AG09319 (cell line): Measurements from ENCODE around the gene PLA1A.
"Not testable (repeated sequence)": the region's sequence is repeated elsewhere in the genome, so short reads cannot be mapped to it uniquely, and the experiment has no call there.

Experiments
- DNase-seq: peaks from one replicate; pipeline ENCODE4 v3.0.0-alpha.2; 2010; ENCODE audit warnings: low read depth; ENCODE audit errors: extremely low read depth
- TF ChIP-seq, protein P1 (sequence below): IDR thresholded peaks from 2 replicates; pipeline ENCODE4 v1.5.1; 2011; ENCODE audit warnings: low read depth, mild to moderate bottlenecking, inconsistent platforms, low read length, moderate library complexity

Gene PLA1A, protein sequence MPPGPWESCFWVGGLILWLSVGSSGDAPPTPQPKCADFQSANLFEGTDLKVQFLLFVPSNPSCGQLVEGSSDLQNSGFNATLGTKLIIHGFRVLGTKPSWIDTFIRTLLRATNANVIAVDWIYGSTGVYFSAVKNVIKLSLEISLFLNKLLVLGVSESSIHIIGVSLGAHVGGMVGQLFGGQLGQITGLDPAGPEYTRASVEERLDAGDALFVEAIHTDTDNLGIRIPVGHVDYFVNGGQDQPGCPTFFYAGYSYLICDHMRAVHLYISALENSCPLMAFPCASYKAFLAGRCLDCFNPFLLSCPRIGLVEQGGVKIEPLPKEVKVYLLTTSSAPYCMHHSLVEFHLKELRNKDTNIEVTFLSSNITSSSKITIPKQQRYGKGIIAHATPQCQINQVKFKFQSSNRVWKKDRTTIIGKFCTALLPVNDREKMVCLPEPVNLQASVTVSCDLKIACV

DNA sequence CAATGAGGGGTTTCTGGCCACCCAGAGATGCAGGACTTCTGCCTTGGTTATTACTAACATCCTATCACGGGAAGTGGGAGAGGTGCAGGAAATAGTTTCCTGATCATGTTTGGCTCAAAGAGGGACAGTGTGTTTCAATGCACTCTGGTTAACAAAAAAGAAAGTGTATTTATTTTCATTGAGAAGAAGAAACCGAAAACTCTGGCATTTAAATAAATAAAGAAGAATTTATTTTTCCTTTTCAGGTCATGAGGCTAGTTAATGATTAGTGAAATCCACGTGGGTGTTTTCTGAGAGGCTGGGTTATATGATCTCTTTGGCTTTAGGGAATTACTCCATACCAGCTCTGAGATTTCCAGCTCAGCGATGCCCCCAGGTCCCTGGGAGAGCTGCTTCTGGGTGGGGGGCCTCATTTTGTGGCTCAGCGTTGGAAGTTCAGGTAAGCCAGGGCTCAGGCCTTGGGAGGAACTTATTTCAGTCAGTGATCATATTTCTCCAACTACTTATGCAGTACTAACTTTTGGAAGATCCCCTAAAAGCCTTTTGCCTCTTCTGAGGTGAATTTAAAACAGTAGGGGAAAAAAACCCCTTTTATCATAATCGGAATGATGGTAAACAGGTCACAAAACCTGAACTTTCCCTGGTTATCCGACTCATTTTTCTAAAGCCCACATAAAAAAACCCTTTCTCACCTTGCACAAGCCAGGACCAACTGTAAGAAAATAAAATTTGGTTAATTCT, at the start of gene PLA1A:
TSS of gene PLA1A (plus strand) at position 338 of the 741 bp plus-strand sequence. CDS start at position 367, 29 bp downstream.
- DNase-seq = no peak
- TF ChIP-seq, protein P1, sequence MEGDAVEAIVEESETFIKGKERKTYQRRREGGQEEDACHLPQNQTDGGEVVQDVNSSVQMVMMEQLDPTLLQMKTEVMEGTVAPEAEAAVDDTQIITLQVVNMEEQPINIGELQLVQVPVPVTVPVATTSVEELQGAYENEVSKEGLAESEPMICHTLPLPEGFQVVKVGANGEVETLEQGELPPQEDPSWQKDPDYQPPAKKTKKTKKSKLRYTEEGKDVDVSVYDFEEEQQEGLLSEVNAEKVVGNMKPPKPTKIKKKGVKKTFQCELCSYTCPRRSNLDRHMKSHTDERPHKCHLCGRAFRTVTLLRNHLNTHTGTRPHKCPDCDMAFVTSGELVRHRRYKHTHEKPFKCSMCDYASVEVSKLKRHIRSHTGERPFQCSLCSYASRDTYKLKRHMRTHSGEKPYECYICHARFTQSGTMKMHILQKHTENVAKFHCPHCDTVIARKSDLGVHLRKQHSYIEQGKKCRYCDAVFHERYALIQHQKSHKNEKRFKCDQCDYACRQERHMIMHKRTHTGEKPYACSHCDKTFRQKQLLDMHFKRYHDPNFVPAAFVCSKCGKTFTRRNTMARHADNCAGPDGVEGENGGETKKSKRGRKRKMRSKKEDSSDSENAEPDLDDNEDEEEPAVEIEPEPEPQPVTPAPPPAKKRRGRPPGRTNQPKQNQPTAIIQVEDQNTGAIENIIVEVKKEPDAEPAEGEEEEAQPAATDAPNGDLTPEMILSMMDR = no peak

DNA sequence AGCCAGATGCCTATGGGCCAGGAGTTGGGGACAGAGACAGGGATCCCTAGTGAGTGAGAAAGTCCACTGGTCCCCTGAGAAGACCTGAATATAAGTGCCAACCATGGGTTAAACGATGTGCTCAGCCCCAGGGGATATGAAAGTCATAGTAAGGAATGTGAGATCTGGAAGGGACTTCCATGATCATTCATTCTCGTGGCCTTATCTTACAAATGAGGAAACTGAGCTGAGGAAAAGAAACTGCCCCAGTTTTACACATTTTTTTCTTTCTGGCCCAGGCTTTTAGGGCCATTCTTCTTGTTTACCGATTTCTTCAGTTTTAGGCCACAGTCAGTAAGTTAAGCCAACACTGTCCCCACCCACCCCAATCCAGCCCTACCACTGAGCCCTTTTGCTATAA, 49.3 kb upstream of the PLA1A start:
- TF ChIP-seq, protein P1 = no peak
- no peak for DNase-seq

DNA sequence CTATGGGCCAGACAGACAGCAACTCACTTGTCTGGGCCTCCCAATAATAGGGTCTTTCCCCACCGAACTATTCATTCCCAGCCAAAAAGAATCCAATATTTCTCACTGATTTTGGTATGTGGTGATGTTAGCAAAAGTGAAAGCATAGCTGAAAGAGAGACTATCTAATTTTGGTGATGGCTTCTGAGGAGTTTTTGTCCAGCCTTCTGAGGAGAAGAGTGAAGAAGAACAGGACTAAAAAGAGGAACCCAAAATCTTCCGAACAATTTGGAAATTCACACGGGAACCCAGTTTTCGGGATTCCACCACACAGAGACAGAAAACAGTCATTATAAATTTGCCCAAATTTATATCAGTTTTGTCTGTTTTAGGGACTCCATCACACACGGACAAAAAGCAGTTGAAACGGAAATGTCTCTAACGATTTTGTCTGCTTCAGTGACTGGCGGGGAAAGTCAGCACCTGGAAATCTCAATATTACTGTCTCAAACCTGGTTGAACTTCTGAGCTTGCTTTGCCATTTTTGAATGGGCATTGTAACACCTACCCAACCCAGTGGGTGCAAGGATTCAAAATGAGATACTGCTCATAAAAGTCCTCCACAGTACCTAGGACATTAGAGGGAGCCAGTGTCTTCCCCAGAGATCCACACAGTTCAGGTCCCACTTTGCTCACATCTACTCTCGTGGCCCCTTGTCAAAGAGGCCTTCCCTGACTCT, 47.3 kb upstream of the PLA1A start:
- DNase-seq = no peak
- TF ChIP-seq, protein P1 = no peak

DNA sequence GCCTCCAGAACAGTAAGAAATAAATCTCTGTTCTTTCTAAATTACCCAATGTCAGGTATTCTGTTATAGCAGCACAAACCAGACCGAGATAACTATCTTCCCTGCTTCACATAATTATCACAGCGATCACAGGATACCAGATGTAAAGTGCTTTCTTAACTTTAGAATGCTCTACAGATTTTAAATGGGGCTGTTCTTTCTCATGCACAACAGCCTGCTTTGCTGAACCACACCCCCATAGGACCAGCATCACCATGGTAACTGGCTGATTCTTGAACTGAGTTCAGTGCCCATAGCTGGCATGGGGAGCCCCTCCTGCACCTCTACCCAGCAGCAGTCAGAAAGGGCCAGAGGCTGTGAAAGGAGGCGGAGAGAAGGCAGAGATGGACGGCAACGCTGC, 46.1 kb upstream of the PLA1A start:
- TF ChIP-seq, protein P1 = no peak
- DNase-seq = no peak

DNA sequence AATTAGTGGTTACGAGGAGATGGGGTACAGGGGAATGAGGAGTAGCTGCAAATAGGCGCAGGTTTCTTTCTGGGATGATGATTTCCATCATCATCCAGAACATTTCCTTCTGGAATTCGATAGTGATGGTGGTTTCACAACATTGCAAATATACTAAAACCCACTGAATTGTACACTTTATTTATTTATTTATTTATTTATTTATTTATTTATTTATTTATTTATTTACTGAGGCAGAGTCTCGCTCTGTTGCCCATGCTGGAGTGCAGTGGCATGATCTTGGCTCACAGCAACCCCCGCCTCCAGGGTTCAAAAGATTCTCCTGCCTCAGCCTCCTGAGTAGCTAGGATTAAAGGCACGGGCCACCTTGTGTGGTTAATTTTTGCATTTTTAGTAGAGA, 44.8 kb upstream of the PLA1A start:
- DNase-seq = not testable (repeated sequence)

DNA sequence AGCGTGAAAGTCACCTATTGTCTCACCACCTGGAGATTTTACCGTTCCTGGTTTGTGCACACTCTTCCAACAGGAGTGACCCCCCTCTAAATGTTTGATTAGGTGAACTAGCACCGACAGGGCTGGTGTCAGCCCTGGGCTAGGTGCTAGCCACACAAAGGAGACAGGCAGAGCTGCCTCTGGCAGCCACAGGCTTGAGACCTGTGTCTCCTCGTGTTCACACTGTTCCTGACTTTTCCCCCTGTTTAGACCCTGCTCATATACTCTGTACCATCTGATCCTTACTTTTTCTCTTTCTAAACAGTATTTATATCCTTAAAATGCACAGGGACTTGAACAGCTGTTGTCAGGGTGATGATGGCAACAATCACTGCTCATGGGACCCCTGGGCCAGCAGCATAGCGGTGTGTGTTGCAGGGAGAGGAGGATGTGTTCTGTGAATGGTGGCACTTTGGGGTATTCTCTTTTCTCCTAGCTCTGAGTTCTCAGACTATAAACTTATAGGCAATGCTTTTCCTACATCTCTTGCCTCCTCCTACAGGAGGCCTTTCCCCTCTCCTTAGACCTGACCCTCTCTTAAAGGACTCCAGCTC, 43.8 kb upstream of the PLA1A start:
- TF ChIP-seq, protein P1 = no peak
- DNase-seq = no peak

DNA sequence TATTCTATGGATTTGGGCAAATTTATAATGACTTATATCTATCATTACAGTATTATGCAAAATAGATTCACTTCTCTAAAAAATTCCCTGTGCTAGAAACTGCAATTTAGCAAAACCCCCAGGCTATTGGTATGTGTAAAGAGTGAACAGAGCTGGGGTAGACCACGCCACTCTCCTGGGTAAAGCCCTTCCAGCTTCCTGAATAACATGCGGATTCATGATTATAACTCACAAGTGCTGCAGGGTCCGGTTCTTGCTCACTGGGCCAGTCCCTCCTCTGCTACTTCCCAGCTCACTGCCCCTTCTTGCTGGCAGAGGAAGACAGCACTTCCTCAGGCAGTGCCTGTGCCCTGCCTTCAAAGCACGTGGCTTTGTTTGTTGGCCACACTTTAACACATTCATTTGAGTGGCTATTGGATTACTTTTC, 42.4 kb upstream of the PLA1A start:
- TF ChIP-seq, protein P1 = no peak
- no peak for DNase-seq
